ENCODE results near the gene OR2S2.
A peak's percentile ranks its signal among the peaks of the same experiment; 100 is the strongest.
"Not testable (repeated sequence)": the region's sequence is repeated elsewhere in the genome, so short reads cannot be mapped to it uniquely, and the experiment has no call there.

OR2S2 gene, protein sequence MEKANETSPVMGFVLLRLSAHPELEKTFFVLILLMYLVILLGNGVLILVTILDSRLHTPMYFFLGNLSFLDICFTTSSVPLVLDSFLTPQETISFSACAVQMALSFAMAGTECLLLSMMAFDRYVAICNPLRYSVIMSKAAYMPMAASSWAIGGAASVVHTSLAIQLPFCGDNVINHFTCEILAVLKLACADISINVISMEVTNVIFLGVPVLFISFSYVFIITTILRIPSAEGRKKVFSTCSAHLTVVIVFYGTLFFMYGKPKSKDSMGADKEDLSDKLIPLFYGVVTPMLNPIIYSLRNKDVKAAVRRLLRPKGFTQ

DNA sequence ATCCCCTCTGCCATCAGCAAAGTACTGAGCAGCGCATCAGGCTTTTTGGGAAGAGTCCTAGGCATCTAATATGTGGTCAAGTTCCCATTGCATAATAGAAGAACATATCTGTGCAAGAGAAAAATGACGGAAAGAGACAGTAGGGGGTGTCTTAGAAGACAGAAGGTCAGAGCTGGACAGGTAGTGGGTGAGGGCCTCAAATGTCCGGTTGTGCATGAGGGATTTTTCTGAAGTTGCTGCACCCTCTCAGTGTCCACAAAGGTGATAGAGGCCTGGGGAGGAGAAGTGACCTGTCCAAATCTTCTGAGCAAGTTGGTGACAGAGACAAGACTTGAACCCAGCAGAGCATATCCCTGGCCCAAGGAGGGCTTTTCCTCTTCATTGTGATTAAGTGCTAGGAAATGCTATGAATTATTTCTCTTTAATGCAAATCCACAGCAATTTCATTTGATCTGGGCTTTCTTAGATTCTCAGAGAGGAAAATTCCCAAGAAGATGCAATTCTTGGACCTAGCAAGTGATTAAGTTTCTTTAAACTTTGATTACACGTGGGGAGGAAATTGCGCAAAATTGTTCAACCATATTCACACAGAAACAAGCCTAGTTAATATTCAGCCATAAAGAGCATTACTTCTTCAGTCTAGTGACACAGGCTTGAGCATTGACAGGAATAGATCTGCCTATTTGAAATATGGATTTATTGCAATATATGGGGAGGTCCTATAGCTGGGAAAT lies at the start of gene OR2S2:
TSS of gene OR2S2 (minus strand) at position 51 of the 734 bp plus-strand sequence. CDS start 56 bp downstream, outside the sequence.
- DNase-seq = no peak

DNA sequence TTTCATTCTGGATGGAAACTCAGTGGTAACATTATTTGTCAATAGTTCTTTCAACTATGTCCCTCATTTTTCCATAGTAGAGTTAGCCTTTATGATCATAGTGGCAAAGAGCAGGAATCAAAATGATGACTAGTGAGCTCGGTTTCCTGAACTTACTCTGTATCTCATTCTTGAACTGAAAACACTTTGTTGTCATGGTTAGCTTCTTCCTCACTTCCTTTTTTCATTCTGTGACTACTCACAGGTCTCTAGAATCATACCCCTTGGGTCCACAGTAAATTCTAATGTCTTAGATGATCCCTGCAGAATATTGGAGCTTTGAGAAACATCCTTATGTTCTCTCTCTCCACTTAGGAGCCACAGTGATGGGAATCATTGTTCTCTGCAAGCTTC lies 49.4 kb upstream of the OR2S2 start:
- DNase-seq = no peak

DNA sequence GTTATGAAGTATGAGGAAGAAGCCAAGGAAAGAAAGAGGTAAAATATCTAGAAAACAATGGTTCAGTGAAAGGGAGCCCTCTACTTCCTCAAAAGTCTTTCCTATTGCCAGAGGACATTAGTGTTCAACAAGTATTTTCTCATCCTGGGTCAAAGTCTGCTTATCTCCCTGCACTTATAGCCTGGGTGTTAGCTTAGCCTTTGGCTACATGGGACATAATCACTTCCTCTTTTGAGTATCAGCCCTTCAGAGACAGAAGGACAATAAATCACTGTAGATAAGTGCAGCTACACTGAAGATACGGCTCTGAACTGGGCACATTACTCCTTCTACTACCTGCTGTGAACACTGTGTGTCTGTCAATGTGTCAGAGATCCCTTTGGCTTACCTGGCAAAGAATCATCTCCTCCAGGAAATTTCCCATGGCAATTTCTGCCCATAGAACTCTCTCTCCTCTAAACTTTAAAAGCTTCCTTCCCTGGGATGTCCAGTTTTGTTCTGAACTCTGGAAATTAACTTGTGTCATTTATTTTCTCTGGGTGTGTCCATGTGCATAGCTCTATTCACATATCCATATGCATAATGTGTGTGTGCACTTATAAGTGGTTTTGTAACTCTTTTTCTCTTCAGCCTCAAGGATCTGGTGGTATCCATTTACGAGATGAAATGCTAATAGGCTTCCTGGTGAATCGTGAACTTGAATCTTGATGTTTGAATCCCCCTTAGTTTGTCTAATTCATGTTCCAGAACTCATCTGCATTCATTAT lies 48.8 kb upstream of the OR2S2 start:
- no peak for DNase-seq

DNA sequence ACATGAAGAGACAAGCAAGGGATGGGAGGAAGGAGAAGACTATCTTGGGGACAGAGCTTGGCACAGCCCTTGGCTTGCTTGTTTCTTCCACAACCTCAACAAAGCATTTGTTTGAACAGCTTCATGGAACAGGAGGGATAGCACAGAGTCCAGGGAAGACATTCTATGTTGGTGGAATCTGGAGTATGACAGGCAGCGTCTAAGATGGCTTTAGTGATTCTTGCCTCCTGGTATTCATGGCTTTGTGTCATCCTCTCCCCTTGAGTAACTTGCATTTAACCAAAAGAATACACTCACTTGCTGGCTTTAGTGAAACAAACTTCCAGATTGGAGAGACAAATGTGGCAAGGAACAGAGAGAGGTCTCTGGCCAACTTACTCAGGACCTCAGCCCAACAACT lies 47.9 kb upstream of the OR2S2 start:
- no peak for DNase-seq

DNA sequence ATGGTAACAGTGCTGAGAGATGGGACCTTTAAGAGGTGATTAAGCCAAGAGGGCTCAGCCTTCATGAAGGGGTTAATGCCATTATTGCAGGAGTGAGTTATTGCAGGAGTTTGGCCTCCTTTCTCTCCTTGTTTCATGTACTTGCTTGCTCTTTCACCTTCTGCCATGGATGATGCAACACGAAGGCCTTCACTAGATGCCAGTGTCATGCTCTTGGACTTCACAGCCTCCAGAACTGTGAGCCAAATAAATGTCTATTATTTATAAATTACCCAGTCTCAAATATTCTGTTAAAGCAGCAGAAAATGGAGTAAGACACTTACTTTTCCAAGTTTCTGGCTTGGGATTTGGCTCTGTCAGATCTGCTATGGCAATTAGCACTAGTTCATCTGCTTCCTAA lies 40.4 kb upstream of the OR2S2 start:
- DNase-seq = no peak

DNA sequence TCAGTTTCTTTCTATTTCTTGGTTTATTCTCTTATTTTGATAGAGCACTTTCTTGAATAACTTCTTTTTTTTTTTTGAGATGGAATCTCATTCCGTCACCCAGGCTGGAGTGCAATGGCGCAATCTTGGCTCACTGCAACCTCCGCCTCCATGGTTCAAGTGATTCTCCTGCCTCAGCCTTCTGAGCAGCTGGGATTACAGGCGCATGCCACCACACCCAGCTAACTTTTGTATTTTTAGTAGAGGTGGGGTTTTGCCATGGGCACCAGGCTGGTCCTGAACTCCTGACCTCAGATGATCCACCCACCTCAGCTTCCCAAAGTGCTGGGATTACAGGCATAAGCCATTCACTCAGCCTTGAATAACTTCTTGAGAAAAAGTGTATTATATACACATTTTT lies 39.1 kb upstream of the OR2S2 start:
- not testable (repeated sequence) for DNase-seq

DNA sequence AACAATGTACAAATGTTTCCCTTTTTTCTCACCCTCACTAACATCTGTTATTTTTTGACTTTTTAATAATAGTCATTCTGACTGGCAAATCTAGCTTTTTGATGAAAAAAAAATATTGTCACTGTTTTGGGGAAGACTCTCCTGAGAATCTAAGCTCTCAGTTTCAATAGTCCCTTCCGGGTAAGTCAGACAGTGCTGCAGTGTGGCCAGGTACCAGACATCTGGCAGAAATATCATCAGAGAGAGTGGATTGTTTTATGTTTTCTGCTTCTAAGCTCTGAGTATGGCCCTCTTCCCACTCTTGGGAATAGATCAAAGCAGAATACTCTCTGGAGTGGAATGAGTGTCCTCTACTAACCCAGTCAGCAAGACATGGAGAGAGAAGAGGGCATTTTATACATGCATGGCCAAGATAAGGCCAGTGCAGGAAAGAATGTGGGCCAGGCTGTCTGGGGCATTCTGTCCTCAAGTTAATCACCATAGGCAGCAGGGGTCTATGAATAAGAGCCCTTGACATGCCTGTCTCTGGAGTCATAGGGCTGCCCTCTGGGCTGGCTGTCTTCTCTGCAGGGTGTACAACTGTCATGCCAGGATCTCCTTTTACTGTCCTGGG lies 38.5 kb upstream of the OR2S2 start:
- DNase-seq = peak; percentile 41

DNA sequence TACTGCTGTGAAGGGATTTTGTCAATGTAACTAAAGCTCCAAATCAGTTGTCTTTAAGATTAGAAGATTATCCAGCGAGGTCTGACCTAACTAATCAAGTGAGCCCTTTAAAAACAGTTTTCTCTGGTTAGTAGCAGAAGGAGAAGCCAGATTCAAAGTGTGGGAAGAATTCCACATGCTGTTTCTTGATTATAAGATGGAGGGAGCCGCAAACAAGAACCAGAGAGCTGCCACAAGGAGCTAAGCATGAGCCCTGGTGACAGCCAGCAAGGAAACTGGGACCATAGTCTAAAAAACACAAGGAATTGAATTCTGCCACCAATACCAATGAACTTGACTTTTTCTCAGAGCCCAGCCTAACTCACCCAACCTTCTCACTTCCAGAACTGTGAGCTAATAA lies 37.0 kb upstream of the OR2S2 start:
- DNase-seq = no peak

DNA sequence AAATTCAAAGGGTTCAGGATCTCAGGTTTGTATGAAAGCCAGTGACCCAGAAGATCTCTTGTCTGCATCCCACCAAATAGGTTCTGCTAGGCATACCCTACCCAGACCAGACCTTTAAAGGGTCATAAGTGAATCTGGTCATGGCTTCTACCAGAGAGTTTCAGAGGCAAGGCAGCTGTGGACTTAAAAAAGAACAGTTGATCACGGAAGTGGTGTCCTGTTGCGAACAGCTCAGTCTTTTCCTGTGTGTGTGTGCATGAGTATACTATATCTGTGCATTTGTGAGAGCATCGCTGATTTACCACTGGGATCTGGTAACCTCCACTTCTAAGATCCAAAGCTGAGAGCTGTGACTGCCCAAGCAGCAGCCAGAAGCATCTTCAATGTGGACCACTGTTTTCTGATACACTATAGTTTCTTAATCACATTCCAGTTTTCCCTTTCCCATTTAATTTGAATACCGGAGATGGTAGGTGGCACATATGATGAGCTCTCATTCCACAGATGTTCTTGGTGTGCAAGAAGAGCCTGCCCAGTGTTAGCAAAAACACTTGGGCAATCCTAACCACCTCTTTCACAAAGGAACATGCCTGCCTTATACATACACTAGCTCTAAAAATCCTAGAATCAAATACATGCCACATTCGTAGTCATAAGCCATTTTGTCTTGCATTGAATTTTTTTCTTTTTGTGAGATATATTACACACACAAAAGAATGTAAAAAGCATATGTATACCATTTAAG lies 36.2 kb upstream of the OR2S2 start:
- DNase-seq = no peak

DNA sequence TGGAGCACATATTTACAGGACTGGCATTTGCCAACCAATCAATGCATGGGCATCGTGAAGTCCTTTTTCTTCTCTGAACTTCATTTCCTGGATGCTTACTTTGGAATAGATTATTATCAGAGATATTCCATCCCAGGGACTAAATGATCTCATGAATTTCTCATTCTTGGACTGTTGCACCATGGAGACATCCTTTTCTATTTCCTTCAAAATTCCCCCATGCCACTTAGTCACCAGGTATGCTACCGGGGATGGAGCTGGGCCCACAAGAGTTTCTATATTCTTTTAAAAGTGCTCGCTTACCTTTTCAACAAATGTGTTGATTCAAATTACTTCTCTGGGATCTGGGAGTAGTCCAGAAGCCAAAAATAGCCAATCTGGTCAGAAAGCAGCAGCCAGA lies 35.2 kb upstream of the OR2S2 start:
- DNase-seq = peak; percentile 28

DNA sequence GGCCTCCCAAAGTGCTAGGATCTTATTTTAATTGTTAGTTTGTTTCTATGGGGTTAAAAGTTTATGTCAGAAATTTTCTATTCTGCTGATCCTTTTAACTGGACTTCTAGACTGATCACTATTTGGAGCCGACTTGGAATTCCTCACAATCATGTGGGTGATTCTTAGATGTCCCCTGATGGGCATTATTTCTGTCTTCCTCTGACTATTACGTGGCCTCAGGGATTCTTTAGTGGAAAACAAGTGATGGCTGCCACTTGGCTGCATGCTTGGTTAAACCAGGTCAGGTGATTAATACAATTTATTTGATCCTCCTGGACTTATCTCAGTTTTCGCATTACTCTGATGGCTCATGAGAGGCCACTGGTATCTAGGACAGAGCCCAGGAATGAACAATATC lies 32.2 kb upstream of the OR2S2 start:
- DNase-seq = no peak

DNA sequence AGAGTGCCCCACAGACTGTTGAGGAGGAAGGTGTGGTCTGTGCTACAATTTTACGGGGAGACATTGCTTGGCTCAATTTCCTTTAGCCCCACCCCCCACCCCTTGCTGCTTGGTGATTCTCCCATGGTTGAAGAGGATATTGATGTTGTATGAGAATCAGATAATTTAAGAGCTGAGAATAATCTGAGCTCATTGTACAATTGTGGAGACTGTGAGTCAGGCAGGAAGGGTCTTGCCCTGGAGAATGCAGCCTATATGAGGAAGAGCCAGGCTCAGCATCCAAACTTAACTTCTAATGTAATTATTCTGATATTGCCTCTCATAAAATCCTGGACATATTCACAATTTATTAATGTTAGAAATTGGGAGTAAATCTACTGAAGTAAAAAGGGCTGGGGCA lies 26.1 kb upstream of the OR2S2 start:
- DNase-seq = no peak

DNA sequence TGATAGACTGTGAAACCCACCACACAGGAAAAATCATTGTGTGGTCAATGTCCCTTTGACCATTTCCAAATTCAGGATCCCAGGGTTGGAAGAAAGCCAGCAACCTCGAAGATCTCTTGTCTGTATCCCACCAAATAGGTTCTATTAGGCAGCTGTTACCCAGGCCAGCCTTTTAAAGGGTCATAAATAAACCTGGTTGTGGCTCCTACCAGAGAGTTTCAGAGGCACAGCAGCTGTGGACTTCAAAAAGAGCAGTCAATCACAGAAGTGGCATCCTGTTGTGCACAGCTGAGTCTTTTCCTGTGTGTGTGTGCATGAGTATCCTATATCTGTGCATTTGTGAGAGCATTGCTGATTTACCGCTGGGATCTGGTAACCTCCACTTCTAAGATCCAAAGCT lies 23.7 kb upstream of the OR2S2 start:
- no peak for DNase-seq

DNA sequence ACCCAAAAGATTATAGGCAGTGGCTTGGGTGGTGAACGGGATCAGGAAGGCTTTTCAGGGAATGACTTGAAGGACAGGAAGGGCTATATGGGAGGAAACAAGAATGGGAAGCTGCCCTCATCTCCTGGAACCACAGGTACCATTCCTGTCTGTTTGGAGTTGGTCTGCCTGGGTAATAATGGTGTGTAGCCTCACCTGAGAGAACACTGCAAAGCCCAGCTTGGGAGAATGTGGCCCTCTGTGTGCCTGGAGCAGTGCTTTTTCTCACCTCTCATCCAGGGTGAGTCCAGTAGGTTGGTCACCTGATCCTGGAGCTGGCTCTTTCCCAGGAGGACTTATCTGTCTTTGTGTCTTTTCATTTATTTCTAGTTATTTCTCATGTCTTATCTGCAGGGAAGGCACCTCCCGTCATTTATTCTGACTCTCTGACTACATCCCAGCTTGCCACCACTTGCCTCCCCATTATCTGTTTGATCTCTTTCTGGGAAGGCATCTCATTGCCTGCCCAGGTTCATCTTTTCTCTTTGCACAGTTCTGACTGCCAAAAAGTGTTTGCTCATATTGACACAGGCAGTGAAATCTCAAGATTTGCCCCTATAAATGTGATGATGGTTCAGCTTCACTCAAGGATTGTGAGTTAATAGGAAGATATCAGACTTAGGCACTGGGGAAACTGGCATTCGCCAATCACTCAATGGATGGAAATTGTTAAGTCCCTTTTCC lies 22.5 kb upstream of the OR2S2 start:
- DNase-seq = no peak

DNA sequence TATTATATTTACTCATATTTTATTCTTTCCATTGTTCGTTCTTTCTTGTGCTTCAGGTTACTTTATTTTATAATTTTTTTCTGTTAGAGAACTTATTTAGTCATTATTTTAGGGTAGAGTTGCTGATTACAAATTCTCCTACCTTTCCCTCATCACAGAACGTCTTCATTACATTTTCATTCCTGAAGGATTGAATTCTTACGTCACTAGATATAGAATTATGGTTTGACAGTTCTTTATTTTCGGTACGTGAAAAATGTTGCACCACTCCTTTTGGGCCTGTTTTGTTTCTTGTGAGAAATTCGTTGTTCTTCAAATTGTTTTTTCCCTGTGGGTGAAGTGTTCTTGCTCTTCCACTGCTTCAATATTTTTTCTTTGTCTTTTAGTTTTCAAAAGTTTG lies 20.8 kb upstream of the OR2S2 start:
- no peak for DNase-seq

DNA sequence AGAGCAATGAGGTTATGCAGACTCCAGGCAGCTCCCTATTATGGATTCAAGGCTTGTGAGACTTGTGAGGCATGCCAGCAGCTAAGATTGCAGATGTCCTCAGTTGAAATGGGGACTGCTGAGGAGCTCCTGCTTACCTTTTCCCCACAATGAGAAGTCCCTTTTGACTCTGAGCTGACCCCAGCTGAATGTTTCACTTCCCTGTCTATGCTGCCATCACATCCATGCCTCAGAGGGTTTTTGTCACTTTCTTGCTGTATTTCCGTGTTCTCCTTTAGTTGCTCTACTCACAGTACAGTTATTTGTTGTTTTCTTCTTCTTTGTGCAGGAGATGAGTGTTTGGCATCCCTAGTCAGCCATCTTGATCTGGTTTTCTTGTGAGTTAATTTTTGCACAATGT lies 18.8 kb upstream of the OR2S2 start:
- DNase-seq = no peak

DNA sequence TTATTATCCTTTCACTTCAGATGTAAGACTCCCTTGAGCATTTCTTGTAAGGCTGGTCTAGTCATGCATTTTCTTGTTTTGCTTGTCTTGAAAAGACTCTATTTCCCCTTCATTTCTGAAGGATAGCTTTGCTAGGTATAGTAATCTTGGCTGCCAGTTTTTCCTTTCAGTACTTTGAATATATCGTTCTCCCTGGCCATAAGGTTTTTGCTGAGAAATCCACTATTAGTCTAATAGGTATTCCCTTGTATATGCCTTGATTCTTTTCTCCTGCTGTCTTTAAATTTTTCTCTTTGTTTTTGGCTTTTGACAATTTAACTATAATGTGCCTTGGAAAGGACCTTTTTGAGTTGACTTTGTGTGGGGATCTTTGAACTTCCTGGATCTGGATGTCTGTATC lies 16.8 kb upstream of the OR2S2 start:
- no peak for DNase-seq

DNA sequence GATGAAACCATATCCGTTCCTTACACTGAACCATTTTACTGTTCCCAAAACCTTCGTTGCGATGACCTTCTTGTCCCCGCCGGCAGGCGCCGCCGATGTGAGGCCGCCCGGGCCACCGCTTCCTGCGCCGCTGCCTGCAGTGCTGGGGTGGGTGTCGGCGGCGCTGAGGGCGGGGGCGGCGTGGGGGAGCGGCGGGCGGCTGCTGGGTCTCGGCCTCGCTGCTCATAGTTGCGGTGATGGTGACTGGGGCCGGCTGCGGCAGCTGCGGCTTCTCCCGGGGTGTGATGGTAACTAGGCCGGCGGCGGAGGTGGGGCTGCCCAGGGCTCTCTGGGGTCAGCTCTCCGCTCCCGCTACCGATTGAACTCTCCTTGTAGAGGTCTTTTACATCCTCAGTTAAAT lies 14.1 kb upstream of the OR2S2 start:
- DNase-seq = peak; percentile 46

DNA sequence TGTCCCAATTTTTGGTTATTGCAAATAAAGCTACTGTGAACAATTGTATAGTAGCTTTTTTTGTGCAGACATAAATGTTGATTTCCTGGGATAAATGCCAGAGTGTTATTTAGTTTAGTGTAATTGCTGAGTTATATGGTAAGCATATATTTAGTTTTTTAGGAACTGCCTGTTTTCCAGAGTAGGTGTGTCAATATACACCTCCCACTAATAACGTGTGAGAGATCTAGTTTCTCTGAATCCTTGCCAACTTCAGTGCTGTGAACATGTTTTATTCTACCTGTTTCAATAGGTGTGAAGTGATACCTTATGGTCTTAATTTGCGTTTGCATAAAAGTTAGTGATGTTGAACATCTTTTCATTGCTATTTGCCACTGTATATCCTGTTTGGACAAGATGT lies 9.1 kb upstream of the OR2S2 start:
- DNase-seq = no peak

DNA sequence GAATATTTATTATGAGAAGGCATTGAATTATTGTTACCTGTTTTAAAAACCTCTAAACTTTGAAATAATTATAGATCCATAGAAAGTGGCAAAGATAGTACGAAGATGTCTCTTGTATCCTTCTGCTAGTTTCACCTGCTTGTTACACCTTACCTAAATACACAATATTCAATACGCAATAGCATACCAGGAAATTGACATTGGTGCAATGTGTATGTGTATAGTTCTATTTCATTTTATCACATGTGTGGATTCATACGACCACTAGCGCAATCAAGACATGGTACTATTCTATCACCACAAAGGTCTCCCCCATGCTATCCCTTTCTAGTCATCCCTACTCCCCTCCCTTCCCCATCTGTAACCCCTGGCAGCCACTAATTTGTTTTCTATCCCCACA lies 8.5 kb upstream of the OR2S2 start:
- no peak for DNase-seq

DNA sequence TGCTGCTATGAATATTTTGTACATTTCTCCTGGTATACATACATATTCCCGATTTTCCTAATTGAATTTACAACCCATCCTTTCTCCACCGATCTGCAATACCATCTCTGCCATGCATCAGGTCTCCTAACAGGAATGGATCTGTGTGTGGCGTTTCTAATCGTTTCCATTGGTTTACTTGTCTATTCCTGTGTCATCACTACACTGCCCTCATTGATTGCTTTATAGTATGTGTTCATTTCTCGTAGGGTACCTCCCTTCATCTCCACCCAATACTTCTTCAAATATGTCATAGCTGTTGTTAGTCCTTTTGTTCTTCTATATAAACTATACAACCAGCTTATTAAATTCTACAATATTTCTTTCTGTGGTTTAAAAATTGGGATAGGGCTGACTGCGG lies 7.1 kb upstream of the OR2S2 start:
- DNase-seq = no peak

Measured in fibroblast of skin of right biceps (primary cell).